WTC11 (cell line): ENCODE results near the gene EWSR1. TPM values are rescaled to one million over a fixed set of nuclear protein-coding genes. Genes with fewer than 3 reads are reported as not detected.

Experiments used
- ATAC-seq: fragments of 200-7000 bp; cut with Tn5 transposase; 2 replicates; pipeline ENCODE4 v1.10.0; 2021; ENCODE audit warnings: mild to moderate bottlenecking, moderate library complexity
- CTCF ChIA-PET: fragments of 300-600 bp; sonication (Branson Sonifier 250); formaldehyde crosslinking; loops from one replicate; lab custom pipeline; 2021; ENCODE audit warnings: antibody characterized with exemption; lab: Charles Lee
- POLR2A ChIA-PET: fragments of 350-600 bp; sonication (Branson Sonifier 250); formaldehyde crosslinking; loops from one replicate; lab custom pipeline; 2021; ENCODE audit warnings: antibody characterized with exemption; lab: Charles Lee
- DNase-seq: peaks from one replicate; pipeline ENCODE4 v3.0.0; 2021; ENCODE audit warnings: low spot score
- H3K27ac Mint-ChIP-seq: 2 replicates; pipeline ENCODE4 v1.8.0; 2021; ENCODE audit warnings: mixed read lengths
- H3K27me3 Mint-ChIP-seq: 2 replicates; pipeline ENCODE4 v1.8.0; 2021; ENCODE audit warnings: low read depth, mild to moderate bottlenecking, moderate library complexity, mixed read lengths
- H3K36me3 Mint-ChIP-seq: 2 replicates; pipeline ENCODE4 v1.8.0; 2021; ENCODE audit warnings: mixed read lengths
- H3K4me1 Mint-ChIP-seq: 2 replicates; pipeline ENCODE4 v1.8.0; 2022; ENCODE audit warnings: mixed read lengths
- H3K4me3 Mint-ChIP-seq: 2 replicates; pipeline ENCODE4 v1.8.0; 2021; ENCODE audit warnings: mild to moderate bottlenecking, moderate library complexity, mixed read lengths
- H3K9me3 Mint-ChIP-seq: 2 replicates; pipeline ENCODE4 v1.8.0; 2021; ENCODE audit warnings: mixed read lengths
- ETV6 ChIP-seq: sonication (generic); formaldehyde crosslinking; IDR thresholded peaks from 2 replicates; pipeline ENCODE4 v1.8.1; 2022; ENCODE audit warnings: mild to moderate bottlenecking, missing genetic modification reagents
- HMGA2 ChIP-seq: fragments of 250-450 bp; sonication (Bioruptor Pico); IDR thresholded peaks from 2 replicates; pipeline ENCODE4 v1.4.0; 2021; ENCODE audit warnings: mild to moderate bottlenecking, moderate library complexity
- JAZF1 ChIP-seq: fragments of 250-450 bp; sonication (Bioruptor Pico); IDR thresholded peaks from 2 replicates; pipeline ENCODE4 v1.9.0; 2021; ENCODE audit warnings: moderate library complexity, mild to moderate bottlenecking, inconsistent platforms
- KAT7 ChIP-seq: sonication (generic); formaldehyde crosslinking; IDR thresholded peaks from 2 replicates; pipeline ENCODE4 v1.8.1; 2023; ENCODE audit warnings: missing genetic modification reagents, mild to moderate bottlenecking, borderline replicate concordance
- MAX ChIP-seq: sonication (generic); formaldehyde crosslinking; IDR thresholded peaks from 2 replicates; pipeline ENCODE4 v1.8.0; 2022; ENCODE audit warnings: mild to moderate bottlenecking, missing genetic modification reagents
- MXD4 ChIP-seq: fragments of 250-450 bp; sonication (Bioruptor Pico); IDR thresholded peaks from 2 replicates; pipeline ENCODE4 v1.8.0; 2021; ENCODE audit warnings: mild to moderate bottlenecking, moderate library complexity, borderline replicate concordance
- MYBL2 ChIP-seq: sonication (generic); formaldehyde crosslinking; IDR thresholded peaks from 2 replicates; pipeline ENCODE4 v1.8.1; 2023; ENCODE audit warnings: mild to moderate bottlenecking, moderate library complexity, missing genetic modification reagents
- NFATC4 ChIP-seq: fragments of 250-450 bp; sonication (Bioruptor Pico); IDR thresholded peaks from 2 replicates; pipeline ENCODE4 v1.9.0; 2021; ENCODE audit warnings: mild to moderate bottlenecking
- RORB ChIP-seq: fragments of 250-450 bp; sonication (Bioruptor Pico); IDR thresholded peaks from 2 replicates; pipeline ENCODE4 v1.9.0; 2021; ENCODE audit warnings: mild to moderate bottlenecking
- SMAD3 ChIP-seq: sonication (generic); formaldehyde crosslinking; IDR thresholded peaks from 2 replicates; pipeline ENCODE4 v1.8.0; 2022; ENCODE audit warnings: missing genetic modification reagents, mild to moderate bottlenecking, borderline replicate concordance
- ZNF138 ChIP-seq: sonication (generic); formaldehyde crosslinking; conservative IDR thresholded peaks from 2 replicates; pipeline ENCODE4 v1.8.1; 2022; ENCODE audit warnings: mild to moderate bottlenecking, moderate library complexity, missing genetic modification reagents
- ZNF263 ChIP-seq: sonication (generic); formaldehyde crosslinking; IDR thresholded peaks from 2 replicates; pipeline ENCODE4 v1.8.1; 2022; ENCODE audit warnings: low read depth, mild to moderate bottlenecking, moderate library complexity, missing genetic modification reagents
- ZNF416 ChIP-seq: fragments of 250-450 bp; sonication (Bioruptor Pico); IDR thresholded peaks from 2 replicates; pipeline ENCODE4 v1.9.0; 2021; ENCODE audit warnings: mild to moderate bottlenecking, inconsistent platforms
- ZNF423 ChIP-seq: fragments of 250-450 bp; sonication (Bioruptor Pico); IDR thresholded peaks from 2 replicates; pipeline ENCODE4 v2.1.2; 2022; ENCODE audit warnings: mild to moderate bottlenecking, moderate library complexity
- total RNA-seq: library from RNA; stranded (reverse); gene quantifications from 3 replicates; pipeline ENCODE4 v1.2.3, GENCODE V29; 2021
- TF ChIP-seq, protein P1 (sequence below): sonication (generic); formaldehyde crosslinking; conservative IDR thresholded peaks from 2 replicates; pipeline ENCODE4 v1.8.1; 2023; ENCODE audit warnings: mild to moderate bottlenecking, low read depth, missing genetic modification reagents, moderate library complexity

Gene EWSR1
- total RNA-seq, 1 experiment from 2014 or later = 377 TPM

- no peaks in the 10 kb centered on the region for H3K9me3 Mint-ChIP-seq
- ChIA-PET CTCF (interaction anchor here (1.8 to 3.2 kb wide), 2 partner anchors 20 to 21 kb away, joined by 5 to 22 read pairs; no protein-coding TSS in a partner anchor), POLR2A (no interaction called here)
- no peak overlapping the region for H3K4me3 Mint-ChIP-seq
- no peaks in the 10 kb centered on the region for H3K36me3 Mint-ChIP-seq
- DNase-seq (no peak), ATAC-seq (no peak)
- H3K27me3 Mint-ChIP-seq = peaks cover 3% of the 10 kb centered on the region; the same call in 1 of the 2 replicates
- H3K27ac Mint-ChIP-seq = no peak overlapping the region; the same call in 1 of the 2 replicates
- TF ChIP-seq ZNF138 (CRISPR knock-in tag) (no peak), ZNF416 (CRISPR knock-in tag) (no peak), ZNF423 (CRISPR knock-in tag) (no peak), RORB (no peak)
- H3K4me1 Mint-ChIP-seq = peaks cover 3% of the 10 kb centered on the region
Measured at GRCh38 chr22:29225422-29226090, 42.5 kb upstream of the EWSR1 start.

- CTCF ChIA-PET = interaction anchor here (0.6 to 3.2 kb wide), 5 partner anchors 11 to 65 kb away, joined by 3 to 22 read pairs (median 4); no protein-coding TSS in a partner anchor
- H3K27ac Mint-ChIP-seq = no peak overlapping the region
- no peak for DNase-seq
- no peak overlapping the region for H3K4me3 Mint-ChIP-seq
- POLR2A ChIA-PET = no interaction called here
- no peaks in the 10 kb centered on the region for H3K4me1 Mint-ChIP-seq
- H3K27me3 Mint-ChIP-seq = peaks cover 3% of the 10 kb centered on the region; the same call in 1 of the 2 replicates
- no peaks in the 10 kb centered on the region for H3K36me3 Mint-ChIP-seq
- TF ChIP-seq, protein P1, sequence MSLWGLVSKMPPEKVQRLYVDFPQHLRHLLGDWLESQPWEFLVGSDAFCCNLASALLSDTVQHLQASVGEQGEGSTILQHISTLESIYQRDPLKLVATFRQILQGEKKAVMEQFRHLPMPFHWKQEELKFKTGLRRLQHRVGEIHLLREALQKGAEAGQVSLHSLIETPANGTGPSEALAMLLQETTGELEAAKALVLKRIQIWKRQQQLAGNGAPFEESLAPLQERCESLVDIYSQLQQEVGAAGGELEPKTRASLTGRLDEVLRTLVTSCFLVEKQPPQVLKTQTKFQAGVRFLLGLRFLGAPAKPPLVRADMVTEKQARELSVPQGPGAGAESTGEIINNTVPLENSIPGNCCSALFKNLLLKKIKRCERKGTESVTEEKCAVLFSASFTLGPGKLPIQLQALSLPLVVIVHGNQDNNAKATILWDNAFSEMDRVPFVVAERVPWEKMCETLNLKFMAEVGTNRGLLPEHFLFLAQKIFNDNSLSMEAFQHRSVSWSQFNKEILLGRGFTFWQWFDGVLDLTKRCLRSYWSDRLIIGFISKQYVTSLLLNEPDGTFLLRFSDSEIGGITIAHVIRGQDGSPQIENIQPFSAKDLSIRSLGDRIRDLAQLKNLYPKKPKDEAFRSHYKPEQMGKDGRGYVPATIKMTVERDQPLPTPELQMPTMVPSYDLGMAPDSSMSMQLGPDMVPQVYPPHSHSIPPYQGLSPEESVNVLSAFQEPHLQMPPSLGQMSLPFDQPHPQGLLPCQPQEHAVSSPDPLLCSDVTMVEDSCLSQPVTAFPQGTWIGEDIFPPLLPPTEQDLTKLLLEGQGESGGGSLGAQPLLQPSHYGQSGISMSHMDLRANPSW (CRISPR knock-in tag) = no peak
- TF ChIP-seq ETV6 (CRISPR knock-in tag) = no peak
- no peak for TF ChIP-seq MXD4 (CRISPR knock-in tag)
- TF ChIP-seq MYBL2 (CRISPR knock-in tag) = no peak
- TF ChIP-seq SMAD3 (CRISPR knock-in tag) = no peak
- no peak for TF ChIP-seq JAZF1 (CRISPR knock-in tag)
- no peak for TF ChIP-seq KAT7 (CRISPR knock-in tag)
- TF ChIP-seq NFATC4 (CRISPR knock-in tag) = no peak
- no peak for TF ChIP-seq HMGA2
- TF ChIP-seq MAX (CRISPR knock-in tag) = no peak
- H3K9me3 Mint-ChIP-seq = no peaks in the 10 kb centered on the region
- no peak for ATAC-seq
Measured at GRCh38 chr22:29226351-29226981, 41.6 kb upstream of the EWSR1 start.

GRCh38 chr22:29230972-29231875 is 36.8 kb upstream of the EWSR1 start:
- CTCF ChIA-PET = interaction anchor here (1.2 to 3.2 kb wide), 4 partner anchors 14 to 82 kb away, joined by 4 to 17 read pairs (median 7); partner anchors contain the start of gene EMID1
- Mint-ChIP-seq H3K4me3 (no peak overlapping the region), H3K27ac (no peak overlapping the region), H3K27me3 (peaks cover 9% of the 10 kb centered on the region), H3K9me3 (peaks cover 5% of the 10 kb centered on the region), H3K4me1 (no peaks in the 10 kb centered on the region), H3K36me3 (no peaks in the 10 kb centered on the region)
- no peak for ATAC-seq
- no peak for TF ChIP-seq ZNF263
- DNase-seq = no peak
- POLR2A ChIA-PET = no interaction called here
